ENCODE data around the gene PRC1.

The PRC1 gene

DNA sequence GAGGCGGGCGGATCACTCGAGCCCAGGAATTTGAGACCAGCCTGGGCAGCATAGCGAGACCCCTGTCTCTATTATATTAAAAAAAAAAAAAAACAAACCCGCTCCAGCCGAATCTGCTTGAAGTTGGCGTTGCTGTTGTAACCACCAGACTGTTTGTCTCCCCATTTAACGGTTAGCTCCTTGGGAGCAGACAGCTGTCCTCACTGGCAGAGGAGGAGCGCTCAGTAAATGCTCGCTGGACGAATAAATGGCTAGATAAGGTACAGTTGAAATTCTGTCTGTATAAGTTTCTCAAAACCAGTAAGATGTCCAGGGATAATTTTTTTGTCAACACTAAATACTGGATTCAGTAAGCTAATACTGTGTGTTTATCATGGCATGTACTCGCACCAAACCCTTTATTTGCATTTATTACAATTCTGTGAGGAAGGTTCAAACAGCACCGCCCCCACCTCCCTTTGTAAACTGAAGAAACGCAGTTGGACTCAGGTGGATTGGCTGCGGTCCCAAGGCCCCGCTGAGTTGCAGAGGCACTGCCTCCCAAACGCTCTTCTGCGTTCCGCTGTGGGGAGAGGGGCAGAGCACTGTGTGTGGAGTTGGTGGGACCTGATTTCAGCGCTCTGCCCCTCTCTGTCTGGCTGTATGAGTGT lies 38.6 kb downstream of the PRC1 start:
- ATAC-seq (no peak), DNase-seq (no peak)

DNA sequence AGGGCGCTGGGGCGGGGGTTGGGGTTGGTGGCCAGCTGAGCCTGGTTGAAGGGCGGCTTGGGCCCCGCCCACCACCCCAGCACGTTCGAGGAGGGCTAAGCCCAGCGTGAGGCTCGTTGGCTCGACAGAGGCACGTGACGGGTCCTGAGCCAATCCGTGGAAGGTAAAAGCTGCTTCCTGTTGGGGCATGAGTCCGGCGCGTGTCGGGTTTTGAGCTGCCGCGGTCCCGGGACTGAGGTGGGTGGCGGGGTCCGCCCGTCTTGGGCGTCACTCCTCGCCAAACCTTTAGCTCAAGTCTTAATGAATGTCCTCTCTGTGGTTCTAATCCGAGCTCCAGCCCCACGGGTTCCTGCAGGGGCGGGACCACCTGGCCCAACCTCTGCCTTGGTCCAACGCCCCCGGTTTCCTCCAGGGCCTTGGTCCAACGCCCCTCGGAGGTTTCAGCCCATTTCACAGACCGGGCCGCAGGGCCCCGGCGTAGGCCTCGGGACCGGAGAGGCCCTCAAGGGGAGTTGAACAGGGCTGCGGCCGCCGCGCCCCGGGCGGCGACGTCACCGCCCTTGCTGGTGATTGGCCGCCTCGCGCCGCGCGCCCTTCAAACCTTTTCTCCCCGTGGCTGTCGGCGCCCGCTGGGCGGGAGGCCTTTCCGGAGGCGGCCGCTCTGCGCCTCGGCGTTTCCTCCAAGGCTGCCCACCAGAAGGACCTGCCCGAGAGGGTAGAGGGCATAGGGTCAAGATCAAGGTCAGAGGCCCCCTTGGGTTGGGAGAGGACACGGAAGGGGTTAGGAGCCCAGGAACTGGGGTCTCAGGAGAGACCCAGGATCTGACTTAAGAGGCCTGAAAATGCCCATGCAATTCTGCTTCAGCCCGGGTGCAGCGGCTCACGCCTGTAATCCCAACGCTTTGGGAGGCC lies 39.4 kb downstream of the PRC1 start, which contains the start of gene RCCD1:
TSS of gene RCCD1 (plus strand) at position 173 of the 912 bp plus-strand sequence. CDS start 1,851 bp downstream, outside the sequence.
- peak; percentile 95 for ATAC-seq
- DNase-seq: peak; percentile 92

DNA sequence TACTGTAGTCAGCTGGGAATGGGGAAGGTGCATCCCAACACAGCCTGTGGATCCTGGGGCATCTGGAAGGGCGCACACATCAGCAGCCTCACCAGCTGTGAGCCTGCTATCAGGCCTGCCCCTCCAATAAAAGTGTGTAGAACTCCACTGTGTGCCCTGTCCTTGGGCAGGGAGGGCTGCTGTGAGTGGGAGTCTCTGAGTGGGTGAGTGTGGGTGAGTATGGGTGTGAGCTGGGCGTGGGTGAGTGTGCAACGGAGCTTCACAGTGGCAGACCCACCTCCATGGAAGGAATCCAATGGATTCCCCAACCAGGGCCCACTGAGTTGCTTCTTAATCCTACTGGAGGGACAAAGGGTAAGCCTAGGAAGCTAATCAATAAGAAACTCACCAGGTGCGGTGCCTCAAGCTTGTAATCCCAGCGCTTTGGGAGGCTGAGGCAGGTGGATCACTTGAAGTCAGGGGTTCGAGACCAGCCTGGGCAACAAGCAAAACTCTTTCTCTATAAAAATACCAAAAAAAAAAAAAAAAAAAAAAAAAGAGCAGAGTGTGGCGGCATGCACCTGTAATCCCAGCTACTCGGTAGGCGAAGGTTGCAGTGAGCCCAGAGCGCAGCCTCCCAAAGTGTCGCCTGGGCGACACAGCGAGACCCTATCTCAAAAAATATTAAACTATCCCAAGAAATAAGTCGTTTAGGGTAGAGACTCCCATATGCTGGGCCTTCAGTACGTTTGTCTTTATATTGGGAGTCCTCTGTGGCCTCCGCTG lies 40.2 kb downstream of the PRC1 start:
- DNase-seq (no peak), ATAC-seq (no peak)

DNA sequence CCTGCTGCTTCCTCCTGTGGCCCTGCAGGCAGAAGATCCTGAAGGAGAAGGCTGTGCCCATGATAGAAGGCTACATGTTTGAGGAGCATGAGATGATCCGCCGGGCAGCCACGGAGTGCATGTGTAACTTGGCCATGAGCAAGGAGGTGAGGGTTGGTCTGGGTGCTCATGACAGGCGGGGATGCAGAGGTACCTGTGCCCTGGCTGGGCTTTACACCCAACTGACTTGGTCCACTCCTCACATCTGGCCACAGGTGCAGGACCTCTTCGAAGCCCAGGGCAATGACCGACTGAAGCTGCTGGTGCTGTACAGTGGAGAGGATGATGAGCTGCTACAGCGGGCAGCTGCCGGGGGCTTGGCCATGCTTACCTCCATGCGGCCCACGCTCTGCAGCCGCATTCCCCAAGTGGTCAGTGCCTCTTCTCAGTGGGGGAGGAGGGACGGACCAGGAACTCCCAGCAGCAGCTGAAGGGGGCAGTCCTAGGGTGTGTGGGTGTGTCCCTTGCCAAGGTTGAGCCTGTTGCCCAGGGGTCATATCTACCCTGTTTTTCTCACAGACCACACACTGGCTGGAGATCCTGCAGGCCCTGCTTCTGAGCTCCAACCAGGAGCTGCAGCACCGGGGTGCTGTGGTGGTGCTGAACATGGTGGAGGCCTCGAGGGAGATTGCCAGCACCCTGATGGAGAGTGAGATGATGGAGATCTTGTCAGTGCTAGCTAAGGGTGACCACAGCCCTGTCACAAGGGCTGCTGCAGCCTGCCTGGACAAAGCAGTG lies 41.2 kb downstream of the PRC1 start:
- DNase-seq: no peak

DNA sequence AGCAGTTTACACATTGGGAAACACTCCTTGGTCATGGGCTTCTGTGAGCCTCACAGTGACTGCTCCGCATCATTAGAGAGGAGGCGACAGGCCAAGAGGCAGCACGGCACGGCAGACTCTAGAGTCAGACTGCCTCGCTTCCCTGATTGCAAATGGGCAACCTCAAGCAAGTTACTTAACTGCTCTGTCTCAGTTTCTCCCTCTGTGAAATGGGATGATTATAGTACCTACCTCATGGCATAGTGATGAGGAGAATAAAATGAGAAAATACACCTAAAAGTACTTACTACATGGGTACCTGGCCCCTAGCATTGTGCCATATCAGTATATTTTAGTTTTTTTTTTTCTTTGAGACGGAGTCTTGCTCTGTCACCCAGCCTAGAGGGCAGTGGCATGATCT lies 43.7 kb downstream of the PRC1 start:
- ATAC-seq: no peak
- no peak for DNase-seq

More for the DNA sequence above, 41.2 kb downstream of the PRC1 start:
- ATAC-seq: no peak

DNA sequence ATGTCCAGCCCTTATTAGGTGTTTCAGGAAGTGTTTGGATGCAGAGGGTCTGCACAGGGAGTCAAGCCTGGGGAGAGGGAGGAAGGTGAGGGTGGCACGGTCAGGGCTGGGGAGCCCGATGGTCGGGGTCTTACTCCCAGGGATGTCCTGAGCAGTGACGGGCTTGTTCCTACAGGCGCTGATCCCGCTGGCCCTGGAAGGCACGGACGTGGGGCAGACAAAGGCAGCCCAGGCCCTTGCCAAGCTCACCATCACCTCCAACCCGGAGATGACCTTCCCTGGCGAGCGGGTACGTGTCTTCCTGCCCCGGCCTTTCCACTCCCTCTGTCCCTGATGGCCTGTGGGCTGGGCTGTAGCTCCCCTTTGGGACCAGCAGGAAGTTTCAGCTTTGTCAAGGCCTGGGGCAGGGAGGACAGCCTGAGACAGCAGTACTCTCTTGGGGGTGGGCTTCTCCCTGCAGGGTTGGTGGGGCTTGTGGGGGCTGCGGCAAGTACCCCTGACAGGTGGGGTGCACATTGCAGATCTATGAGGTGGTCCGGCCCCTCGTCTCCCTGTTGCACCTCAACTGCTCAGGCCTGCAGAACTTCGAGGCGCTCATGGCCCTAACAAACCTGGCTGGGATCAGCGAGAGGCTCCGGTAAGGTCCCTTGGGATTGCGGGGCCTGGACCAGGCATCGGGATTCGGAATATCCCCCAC lies 44.2 kb downstream of the PRC1 start:
- ATAC-seq: no peak

DNA sequence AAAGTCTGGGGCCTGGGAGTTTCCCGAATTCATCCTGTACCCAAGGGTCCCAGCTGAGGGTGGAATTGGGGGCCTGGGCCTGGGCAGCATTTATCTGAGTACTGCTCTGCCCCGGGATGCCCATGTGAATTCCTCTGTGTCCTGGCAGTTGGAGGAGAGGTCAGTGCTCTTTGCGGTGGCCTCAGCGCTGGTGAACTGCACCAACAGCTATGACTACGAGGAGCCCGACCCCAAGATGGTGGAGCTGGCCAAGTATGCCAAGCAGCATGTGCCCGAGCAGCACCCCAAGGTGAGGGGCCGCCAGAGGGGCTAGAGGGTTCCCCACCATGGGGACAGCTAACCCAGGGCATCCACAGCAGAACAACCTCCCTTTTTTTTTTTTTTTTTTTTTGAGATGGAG lies 45.8 kb downstream of the PRC1 start:
- ATAC-seq: no peak

More for the DNA sequence above, 44.2 kb downstream of the PRC1 start:
- DNase-seq: no peak

DNA sequence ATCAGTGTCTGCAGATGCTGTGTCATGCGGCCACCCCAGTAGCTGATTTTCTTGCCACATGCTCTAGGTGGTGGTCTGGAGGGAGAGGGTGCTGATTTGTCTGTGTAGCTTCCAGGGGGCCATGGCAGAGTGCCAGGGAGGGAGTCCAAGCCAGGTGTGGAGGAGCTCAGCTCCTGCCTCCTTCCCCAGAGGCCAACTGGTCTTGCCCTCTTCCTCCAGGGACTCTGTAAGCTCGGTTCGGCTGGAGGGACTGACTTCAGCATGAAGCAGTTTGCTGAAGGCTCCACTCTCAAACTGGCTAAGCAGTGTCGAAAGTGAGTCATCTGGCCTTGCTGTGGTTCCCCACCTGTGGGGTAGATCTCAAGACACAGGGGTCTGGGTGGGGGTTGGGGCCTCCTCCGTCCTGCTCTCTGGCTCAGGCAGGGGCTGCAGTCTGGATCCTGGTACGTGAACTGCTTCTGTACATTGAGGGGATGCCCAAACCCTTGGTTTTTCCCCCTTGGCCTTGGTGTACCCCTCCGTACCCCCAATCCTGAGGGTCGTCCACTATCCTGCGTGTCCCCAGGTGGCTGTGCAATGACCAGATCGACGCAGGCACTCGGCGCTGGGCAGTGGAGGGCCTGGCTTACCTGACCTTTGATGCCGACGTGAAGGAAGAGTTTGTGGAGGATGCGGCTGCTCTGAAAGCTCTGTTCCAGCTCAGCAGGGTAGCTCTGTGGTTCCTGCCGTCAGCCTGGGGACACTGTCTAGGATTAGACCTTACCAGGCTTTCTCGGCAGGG lies 46.6 kb downstream of the PRC1 start:
- ATAC-seq: no peak

More for the DNA sequence above, 45.8 kb downstream of the PRC1 start:
- DNase-seq: no peak

DNA sequence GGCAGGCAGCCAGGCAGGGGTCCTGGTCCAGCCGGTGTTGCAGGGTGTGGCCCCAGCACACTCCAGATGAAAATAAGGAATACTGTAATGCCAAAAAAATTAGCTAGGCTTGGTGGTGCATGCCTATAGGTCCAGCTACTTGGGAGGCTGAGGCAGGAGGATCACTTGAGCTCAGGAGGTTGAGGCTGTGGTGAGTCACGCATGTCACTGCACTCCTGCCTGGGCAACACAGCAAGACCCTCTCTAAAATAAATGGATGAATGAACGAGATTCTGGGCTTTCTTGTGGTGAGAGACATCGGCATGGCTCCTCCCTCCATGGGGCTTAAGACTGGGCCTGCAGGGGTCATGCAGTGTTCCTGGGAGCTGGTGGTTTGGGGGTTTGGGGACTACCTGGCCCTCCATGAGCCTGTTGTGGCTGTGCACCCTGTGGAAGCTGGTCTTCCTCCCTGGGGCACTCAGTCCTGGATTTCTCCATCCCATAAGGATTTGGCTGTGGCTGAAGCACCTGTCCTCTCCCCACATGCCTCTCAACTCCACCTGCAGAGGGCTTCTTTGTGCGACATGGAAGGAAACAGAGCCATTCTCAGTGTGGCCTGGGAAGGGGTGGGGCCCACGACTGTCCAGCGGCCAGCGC lies 47.3 kb downstream of the PRC1 start:
- no peak for DNase-seq
- ATAC-seq: no peak

More for the DNA sequence above, 46.6 kb downstream of the PRC1 start:
- DNase-seq: no peak

DNA sequence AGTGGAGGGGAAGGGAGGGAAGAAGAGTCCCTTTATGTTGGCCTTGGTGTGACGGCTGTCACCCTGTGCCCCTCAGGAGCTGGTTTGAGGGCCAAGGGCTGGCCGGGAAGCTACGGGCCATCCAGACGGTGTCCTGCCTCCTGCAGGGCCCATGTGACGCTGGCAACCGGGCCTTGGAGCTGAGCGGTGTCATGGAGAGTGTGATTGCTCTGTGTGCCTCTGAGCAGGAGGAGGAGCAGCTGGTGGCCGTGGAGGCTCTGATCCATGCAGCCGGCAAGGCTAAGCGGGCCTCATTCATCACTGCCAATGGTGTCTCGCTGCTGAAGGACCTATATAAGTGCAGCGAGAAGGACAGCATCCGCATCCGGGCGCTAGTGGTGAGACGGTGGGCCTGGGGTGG lies 47.8 kb downstream of the PRC1 start:
- no peak for ATAC-seq
- DNase-seq: no peak

DNA sequence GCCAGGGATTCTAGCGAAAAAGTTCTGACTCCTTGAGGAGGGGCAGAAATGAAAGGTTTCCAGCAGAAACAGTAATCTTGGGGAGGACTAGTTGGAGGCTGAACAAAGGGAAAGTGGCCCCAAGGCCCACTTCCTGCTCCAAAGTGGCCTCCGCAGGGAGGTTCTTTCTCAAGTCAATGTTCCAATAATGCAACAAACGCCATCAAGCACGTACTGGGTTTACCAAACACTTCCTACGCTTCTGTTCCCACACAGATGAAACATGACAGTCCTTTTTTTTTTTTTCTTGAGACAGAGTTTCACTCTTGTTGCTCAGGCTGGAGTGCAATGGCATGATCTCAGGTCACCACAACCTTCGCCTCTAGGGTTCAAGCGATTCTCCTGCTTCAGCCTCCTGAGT lies 49.2 kb downstream of the PRC1 start:
- DNase-seq (no peak), ATAC-seq (no peak)

DNA sequence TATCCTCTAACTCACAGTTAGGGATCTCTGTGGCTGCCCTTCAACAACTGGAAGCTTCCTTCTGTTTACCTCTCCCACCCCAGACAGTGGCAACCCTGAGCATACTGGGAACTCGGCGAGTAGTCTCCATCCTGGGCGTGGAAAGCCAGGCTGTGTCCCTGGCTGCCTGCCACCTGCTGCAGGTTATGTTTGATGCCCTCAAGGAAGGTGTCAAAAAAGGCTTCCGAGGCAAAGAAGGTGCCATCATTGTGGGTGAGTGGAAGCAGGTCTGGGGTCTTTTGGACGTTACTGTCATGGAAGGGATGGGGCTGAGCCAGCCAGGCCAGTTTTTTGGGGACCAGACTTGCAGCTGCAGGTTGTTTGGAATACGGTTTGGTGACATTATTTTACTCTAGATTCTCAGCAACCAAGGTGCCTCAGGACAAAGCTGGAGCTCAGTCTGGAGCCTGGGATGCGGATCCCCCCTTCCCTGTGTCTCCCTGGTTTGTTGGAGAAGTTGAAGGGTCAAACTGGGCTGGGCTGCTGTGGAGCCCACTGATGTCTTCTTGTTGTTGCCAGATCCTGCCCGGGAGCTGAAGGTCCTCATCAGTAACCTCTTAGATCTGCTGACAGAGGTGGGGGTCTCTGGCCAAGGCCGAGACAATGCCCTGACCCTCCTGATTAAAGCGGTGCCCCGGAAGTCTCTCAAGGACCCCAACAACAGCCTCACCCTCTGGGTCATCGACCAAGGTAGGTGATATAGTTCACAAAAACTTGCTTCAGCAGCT lies 51.8 kb downstream of the PRC1 start:
- ATAC-seq: no peak
- no peak for DNase-seq

DNA sequence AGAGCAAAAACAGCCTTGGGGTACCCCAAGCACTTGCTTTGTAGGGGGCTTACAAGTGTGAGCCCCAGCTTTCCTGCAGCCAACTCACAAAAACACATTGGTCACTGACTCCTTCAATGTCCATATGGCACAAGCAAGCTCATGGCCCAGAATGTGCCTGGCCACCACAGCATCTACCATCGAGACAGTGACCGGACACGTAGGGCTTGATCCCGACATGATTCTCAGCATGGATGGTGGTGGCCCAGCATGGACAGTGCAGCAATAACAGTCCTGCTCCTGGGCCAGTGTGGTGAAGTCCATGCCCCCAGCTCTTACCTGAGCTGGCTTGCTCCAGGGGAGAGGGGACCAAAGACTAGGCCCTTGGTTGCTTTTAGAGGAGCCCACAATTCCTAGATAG lies 53.3 kb downstream of the PRC1 start:
- DNase-seq: no peak
- no peak for ATAC-seq

DNA sequence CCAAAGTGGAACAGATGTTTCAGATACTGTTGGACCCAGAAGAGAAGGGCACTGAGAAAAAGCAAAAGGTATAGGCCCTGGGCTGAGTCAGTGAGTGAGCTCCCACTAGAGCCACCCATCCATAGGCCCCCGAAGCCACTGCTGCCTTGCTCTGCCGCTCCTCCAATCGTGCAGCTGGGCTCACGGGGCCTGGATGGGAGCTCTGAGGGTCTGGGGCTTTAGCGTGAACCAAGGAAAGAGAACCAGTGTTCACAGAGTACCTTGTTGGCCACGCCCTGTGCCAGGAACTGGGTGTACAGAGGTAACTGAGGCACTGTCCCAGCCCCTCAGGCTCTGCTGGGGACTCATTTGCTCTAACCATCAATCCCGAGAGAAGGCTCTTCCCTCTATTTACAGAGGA lies 54.6 kb downstream of the PRC1 start:
- ATAC-seq: no peak
- no peak for DNase-seq

DNA sequence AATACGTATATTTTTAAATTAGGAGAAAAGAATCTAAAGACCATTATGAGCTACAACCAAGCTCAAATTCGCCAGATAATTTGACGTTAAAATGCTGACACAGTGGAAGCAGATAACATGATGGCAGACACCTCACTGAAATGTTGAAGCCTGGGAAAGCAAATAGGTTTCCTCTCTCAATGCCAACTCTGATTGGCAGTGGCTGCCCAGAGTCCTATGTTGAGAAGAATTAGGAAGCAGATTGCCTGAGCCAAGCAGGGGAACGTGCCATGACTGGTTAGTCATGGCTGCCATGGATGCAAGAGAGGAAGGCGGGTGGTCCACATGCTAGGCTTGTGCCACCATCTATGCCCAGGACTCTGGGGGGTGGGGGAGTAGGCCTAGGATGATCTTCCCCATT lies 56.1 kb downstream of the PRC1 start:
- no peak for DNase-seq
- ATAC-seq: no peak

DNA sequence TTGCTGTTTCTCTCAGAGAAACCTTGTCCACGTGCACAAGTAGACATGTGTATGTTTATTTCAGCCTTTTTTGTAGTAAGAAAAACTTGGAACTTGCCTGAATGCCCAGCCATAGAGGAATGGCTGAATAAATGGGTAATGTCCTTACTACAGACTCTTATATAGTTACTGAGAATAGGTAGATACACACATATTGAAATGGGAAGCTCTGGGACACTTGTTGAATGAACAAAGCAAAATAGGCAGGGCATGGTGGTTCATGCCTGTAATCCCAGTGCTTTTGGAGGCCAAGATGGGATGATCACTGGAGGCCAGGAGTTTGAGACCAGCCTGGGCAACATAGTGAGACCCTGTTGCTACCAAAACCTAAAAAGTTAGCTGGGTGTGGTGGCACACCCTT lies 57.5 kb downstream of the PRC1 start:
- ATAC-seq (no peak), DNase-seq (no peak)

DNA sequence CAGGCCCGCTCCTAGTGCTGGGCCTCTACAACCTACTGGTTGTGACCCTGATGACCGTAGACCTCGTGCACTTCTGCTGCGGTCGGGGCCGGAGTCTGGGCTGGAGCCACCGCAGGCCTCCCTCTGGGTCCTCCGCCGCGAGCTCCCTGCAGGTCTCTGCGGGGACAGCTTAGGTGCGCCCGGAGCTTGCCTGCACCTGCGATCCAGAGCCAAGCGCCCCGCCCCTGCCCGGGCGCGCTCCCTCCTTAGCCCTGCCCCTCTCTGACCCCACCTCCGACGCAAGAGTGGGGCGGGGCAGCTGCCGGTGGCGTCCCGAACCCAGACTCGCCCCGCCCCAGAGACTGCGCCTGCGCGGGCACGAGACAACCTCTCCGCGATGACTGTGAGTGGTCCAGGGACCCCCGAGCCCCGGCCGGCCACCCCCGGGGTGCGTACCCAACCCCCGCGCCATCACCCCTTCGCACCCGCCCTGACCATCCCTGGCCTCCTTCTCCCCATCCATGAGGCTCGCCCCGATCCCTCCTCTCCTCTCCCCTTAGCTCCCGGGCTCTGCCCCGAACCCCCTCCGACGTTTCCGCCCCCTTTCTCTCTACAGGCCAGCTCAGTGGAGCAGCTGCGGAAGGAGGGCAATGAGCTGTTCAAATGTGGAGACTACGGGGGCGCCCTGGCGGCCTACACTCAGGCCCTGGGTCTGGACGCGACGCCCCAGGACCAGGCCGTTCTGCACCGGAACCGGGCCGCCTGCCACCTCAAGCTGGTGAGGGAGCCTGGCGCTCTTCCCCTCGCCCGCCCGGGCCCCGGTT lies 59.2 kb downstream of the PRC1 start, which contains the start of gene UNC45A:
TSS of gene UNC45A (plus strand) at position 337 of the 803 bp plus-strand sequence. CDS start at position 377, 40 bp downstream.
- peak; percentile 80 for ATAC-seq
- DNase-seq: peak; percentile 99

All from stimulated activated naive CD8-positive, alpha-beta T cell treated with anti-CD3 and anti-CD28 coated beads, Interleukin-15, Interleukin-2, amounts not matched to agents 100 U/mL and 50 U/mL, for 24 hours (primary cell).